ENCODE results near the gene SOWAHA. TPM values are rescaled to one million over a fixed set of nuclear protein-coding genes. Genes with fewer than 3 reads are reported as not detected.
"Not testable (repeated sequence)": the region's sequence is repeated elsewhere in the genome, so short reads cannot be mapped to it uniquely, and the experiment has no call there.

Gene SOWAHA
- total RNA-seq, 1 donor from 2014 or later: 0.51 TPM

DNA sequence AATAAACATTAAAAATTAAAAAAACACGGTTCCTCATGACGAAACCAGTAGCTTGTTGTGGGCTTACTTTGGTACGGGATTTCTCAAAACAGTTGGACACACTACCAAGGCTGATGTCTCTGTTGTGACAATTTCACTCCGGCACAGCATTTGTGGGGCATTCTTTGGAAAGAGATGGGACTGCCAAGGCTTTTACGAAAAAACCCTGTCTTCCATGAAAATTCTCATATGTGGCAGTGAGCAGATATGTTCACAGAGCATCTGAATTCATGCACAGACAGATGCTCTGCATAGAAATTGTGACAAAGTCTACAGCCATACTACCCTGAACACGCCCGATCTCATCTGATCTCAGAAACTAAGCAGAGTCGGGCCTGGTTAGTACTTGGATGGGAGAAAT lies 35.2 kb downstream of the SOWAHA start:
- intact Hi-C loops (cut with micrococcal nuclease): no loop called here

DNA sequence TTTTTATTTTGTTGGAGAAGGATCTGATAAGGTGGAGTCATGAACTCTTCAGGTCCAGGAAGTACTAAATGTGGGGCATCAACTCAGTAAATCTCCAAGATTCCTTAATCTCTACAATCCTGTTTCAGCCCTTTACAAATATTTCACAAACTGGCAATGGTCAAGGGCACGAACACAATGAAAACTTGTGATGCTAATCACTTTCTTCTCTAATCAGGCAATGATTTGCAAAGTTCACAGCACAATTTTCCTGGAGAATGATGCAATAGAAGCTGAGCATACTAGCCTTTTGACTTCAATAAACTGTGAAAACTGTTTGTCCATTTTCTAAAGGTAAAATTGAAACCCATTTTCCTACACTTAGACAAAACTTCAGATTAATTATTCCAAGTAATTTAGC lies 36.2 kb downstream of the SOWAHA start:
- intact Hi-C loops (cut with micrococcal nuclease): no loop called here

DNA sequence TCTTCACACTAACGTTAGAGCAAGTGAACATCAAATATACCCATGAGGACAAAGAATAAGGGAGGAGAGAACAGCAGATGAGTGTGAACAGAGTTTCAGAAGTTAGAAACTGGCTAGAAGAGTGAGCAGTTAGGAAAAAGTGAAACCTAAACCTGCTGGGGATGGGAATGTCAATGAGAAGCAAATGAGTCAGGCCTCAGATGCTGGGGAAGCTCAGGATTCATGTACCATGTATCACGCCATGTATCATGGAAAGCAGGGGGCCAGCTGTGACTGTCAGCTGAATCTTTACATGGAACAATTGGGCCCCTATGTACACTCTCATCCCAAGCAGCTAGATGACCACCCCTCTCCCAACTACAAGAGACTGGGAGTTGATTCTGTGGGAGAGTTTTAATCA lies 37.0 kb downstream of the SOWAHA start:
- intact Hi-C loops (cut with micrococcal nuclease): no loop called here

DNA sequence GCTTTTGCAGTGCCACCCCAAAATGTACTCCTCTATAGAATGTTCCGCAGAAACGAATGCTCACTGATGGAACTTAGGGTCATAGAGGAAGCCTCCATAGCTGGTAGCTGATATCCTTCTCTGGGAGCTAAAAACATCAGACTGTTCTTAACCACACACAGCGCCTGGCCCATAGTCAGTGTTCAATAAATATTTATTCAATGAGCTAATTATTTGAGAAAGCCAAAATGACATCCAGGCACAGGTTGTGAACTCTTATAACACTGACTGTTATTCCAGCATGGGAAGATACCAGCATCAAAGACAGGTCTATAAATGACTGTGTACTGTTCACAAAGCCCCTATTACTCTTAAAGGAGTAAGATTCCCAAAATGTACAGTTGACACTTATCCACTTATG lies 40.2 kb downstream of the SOWAHA start:
- intact Hi-C loops (cut with micrococcal nuclease): no loop called here

DNA sequence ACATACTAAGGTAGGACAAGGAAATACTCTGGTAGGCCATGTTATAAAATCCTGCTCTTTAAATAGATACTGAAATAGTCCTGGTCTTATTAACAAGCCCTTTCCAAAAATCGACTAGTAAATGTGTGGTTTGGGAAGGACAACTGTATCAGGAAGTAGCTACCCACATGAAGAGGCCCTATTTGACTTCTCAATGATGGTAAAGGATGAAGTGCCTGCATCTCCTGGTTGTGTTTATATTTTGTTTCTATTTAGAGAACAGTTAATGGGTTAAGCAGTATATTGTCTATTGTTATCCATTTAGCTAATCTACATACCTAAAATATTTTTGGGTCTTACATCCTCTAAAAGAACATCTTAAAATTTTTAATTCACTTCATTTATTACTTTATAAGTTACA lies 40.7 kb downstream of the SOWAHA start:
- intact Hi-C loops (cut with micrococcal nuclease): no loop called here

DNA sequence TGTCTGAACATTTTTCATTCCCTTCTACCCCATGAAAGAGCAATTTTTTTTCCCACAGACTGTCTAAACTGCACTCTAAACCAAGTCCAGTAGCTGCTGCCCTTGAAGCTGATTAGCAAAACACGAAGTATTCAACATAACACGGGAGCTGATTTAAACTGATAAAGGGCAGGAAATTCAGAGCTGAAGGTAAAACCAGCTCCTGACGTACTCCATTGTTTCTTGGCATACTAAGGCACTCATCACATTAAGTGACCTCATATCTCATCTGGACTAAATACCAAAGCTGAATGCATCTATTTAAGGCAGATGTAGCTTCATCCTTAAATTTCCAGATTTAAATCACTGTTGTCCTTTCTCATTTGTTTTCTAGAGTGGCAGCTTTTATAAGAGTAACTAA lies 41.2 kb downstream of the SOWAHA start:
- intact Hi-C loops (cut with micrococcal nuclease): no loop called here

DNA sequence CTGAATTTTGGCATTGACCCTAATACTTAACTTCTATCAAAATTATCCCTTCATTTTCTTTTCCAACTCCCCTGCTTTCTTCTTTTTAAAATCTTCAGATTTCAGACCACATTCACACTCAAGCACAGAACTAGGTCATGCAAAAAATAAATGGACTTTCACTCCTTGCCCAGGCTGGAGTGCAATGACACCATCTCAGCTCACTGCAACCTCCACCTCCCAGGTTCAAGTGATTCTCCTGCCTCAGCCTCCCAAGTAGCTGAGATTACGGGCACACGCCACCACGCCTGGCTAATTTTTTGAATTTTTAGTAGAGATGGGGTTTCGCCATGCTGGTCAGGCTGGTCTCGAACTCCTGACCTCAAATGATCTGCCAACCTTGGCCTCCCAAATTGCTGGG lies 41.9 kb downstream of the SOWAHA start:
- intact Hi-C loops (cut with micrococcal nuclease): not testable (repeated sequence)

DNA sequence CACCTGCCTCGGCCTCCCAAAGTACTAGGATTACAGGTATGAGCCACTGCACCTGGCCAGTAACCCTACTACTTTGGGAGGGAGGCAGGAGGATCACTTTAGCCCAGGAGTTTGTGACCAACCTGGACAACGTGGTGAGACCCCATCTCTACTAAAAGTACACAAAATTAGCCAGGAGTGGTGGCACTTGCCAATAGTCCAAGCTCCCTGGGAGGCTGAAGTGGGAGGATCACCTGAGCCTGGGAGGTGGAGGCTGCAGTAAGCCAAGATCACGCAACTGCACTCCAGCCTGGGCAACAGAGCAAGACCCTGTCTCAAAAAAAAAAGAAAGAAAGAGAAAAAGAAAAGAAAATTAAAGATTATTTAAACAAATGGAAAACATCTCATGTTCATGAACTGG lies 42.9 kb downstream of the SOWAHA start:
- intact Hi-C loops (cut with micrococcal nuclease): no loop called here

DNA sequence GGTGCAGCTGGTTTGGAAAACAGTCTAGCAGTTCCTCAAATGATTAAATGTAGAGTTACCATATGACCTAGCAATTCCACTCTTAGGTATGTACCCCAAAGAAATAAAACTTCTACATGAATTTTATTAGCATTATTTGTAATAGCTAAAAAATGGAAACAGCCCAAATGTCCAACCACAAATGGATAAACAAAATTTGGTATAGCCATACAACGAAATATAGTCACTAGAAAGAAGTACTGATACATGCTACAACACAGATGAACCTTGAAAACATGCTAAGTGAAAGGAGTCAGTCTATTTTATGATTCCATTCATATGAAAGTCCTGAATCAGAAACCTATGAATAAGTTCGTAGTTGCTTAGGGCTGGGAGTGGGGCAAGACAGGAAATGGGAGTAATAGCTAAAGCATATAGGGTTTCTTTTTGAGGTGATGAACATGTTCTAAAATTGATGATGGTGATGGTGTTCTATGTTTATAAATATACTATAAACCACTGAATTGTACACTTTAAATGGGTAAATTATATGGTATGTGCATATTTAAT lies 46.9 kb downstream of the SOWAHA start:
- intact Hi-C loops (cut with micrococcal nuclease): loop anchor here (10.0 kb wide), 1 partner anchor 1105 kb away; the partner anchor contains the start of gene C5orf15

DNA sequence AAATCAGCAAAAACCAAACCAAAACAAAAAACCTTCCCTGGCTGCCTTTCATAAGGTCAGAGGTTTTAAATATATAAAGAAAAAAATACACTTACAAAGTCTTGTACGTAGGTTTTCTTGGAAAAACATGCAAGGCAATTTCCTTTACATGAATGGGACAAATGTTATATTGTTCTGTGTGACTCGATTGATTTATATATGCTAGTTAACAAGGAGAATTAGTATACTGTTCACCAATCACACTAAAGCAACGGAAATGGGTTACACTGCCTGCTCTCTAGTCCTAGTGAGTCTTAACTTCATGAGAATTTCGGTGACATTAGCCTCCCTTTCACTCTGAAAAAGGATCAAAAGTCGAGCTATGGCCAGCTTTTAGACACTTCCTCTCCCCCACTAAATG lies 47.6 kb downstream of the SOWAHA start:
- intact Hi-C loops (cut with micrococcal nuclease): loop anchor here (10.0 kb wide), 1 partner anchor 1104 kb away; the partner anchor contains the start of gene C5orf15

DNA sequence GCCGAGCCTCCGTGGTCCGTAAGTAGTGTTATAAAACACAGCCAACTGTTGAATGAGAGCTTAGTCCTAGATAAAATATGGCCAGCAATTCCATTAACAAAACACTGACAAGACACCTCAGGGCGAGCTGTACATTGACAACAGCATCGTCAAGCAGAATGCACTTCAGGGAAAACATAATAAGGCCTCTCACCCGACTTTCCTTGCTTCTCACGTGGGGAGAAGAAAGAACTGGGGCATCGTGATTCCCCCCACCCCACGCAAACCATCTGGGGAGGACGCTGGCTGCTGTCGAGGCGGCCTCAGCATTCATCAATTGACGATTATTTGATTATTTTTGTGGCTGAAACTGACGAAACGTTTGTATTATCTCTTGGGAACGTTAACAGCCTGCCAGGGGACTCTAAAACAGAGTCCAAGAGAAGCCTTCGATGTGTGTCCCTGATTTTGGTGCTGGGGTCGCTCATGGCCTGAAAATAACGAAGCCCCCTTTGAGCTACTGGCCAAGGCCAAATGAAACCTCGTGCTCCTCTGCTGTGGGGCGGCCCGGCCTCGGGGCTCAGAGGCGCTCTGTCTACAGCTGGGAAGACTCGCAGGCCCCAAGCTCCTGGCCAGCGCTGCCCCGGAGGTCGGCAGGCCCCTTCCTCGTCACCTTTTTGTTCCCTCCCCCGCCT lies 52.7 kb downstream of the SOWAHA start:
- intact Hi-C loops (cut with micrococcal nuclease): loop anchor here (1.0 to 10.0 kb wide), 14 partner anchors 36 to 1891 kb away; partner anchors contain the start of genes AFF4, C5orf15, DDX46 and FNIP1

Other genes starting within 250 kb of the SOWAHA start
- 130 and 131 TPM in 2 replicates for gene IL13, start 155.1 kb upstream of the SOWAHA start, total RNA-seq
- 12.7 and 12.8 TPM in 2 replicates for gene IL4, start 139.3 kb upstream of the SOWAHA start, total RNA-seq
- gene KIF3A, start 75.8 kb upstream of the SOWAHA start, total RNA-seq: 41.2 and 42.9 TPM in 2 replicates
- gene CCNI2, start 65.9 kb upstream of the SOWAHA start, total RNA-seq: 62.0 and 66.5 TPM in 2 replicates
- 52.4 and 54.0 TPM in 2 replicates for gene SEPTIN8, start 36.1 kb upstream of the SOWAHA start, total RNA-seq
- 3.9 and 4.2 TPM in 2 replicates for gene SHROOM1, start 17.3 kb downstream of the SOWAHA start, total RNA-seq
- 0.22 and 0.37 TPM in 2 replicates for gene GDF9, start 53.2 kb downstream of the SOWAHA start, total RNA-seq
- 324 and 333 TPM in 2 replicates for gene UQCRQ, start 53.3 kb downstream of the SOWAHA start, total RNA-seq
- gene LEAP2, start 60.4 kb downstream of the SOWAHA start, total RNA-seq: 2.7 and 3.8 TPM in 2 replicates
- 45.5 and 46.9 TPM in 2 replicates for gene AFF4, start 150.3 kb downstream of the SOWAHA start, total RNA-seq
- gene ZCCHC10, start 213.2 kb downstream of the SOWAHA start, total RNA-seq: 34.3 and 35.7 TPM in 2 replicates
- gene HSPA4, start 238.7 kb downstream of the SOWAHA start, total RNA-seq: 109 and 117 TPM in 2 replicates